ENCODE results near the gene ST3GAL6. TPM values are rescaled to one million over a fixed set of nuclear protein-coding genes. Genes with fewer than 3 reads are reported as not detected.

Gene ST3GAL6
- total RNA-seq, 1 donor from 2014 or later: 0.05 TPM

DNA sequence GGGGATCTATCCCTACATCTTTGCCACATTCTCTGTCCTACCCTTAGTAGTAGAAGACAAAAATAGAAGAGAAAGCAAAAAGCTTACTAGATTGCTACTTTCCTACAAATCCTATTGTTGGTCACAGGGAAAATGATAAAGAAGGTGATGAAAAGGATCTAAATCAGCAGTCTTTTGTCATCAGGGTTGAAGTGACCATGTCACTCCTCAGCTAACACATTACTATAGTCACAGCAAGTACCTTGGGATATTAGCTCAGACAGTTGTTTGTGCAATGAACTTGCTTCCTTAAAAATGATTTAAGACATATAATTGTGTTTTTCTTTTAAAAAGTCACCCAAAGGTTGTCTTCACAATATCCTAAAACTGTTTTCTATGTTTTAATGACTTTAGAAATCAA, 6.3 kb downstream of the ST3GAL6 start:
- intact Hi-C loops (cut with micrococcal nuclease): no loop called here
- Mint-ChIP-seq H3K27ac (no peak overlapping the region), H3K36me3 (ENCODE audit: low read depth) (no peaks in the 10 kb centered on the region), H3K27me3 (ENCODE audit: low read depth) (peaks cover 24% of the 10 kb centered on the region), H3K9me3 (no peaks in the 10 kb centered on the region), H3K4me1 (ENCODE audit: low read depth) (peaks cover 2% of the 10 kb centered on the region), H3K4me3 (ENCODE audit: low read depth) (no peak overlapping the region)
- DNase-seq (ENCODE audit: low spot score): no peak

DNA sequence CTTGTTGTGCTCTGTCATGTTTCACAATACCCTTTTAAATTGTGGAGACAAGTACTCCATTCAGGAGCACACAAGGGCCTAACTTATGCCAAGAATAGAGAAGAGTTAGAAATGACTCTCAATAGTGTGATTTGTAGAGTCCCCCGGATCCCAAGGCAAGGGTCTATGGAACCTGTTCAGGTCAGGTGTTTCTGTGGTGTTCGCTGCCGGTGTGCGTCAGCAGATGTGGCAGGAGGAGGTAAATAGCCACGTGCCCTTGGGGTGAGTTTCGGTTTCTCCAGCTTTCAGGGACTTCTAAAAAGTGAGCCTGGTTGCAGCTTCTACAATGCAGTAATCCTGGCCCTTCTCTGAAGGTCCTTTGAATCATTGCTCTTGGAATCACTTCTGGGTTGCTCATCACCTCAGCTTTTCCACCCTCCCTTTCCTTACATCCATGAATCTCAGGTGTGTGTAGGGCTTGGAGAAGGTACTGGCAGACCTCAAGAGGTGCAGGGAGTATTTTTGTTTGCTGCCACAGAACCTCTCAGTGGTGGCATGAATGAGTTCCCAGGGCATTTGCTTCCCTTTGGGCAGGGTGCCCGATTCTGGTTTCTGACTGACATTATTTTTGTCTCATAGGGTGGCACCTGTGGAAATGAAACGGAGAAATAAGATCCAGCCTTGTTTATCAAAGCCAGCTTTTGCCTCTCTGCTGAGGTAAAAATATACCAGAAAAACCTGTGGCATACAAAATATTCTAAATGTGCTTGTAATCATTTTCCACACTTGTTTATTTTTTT, 7.3 kb downstream of the ST3GAL6 start:
- Mint-ChIP-seq H3K36me3 (ENCODE audit: low read depth) (no peaks in the 10 kb centered on the region), H3K27me3 (ENCODE audit: low read depth) (peaks cover 24% of the 10 kb centered on the region), H3K4me3 (ENCODE audit: low read depth) (no peak overlapping the region), H3K4me1 (ENCODE audit: low read depth) (peaks cover 2% of the 10 kb centered on the region), H3K9me3 (no peaks in the 10 kb centered on the region), H3K27ac (no peak overlapping the region)
- intact Hi-C loops (cut with micrococcal nuclease): no loop called here
- DNase-seq (ENCODE audit: low spot score): no peak

DNA sequence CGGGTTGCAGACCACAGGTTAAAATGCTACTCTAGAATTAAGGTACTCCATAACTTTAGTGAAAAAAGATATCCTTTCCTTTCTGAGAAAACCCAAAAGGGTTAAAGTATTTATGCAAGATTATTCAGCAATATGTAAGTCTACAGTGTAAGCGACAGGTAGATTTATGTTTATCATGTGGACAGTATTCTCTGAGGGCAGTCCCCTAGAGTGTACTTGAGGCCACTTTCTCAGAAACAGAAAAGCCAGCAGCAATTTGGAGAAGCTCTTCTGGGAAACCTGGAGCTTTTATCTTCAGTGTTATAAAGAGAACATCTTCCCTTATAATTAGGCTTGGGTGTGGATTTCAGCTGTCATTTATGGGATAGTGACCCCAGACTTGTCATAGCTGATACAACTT, 8.9 kb downstream of the ST3GAL6 start:
- Mint-ChIP-seq H3K36me3 (ENCODE audit: low read depth) (no peaks in the 10 kb centered on the region), H3K9me3 (no peaks in the 10 kb centered on the region), H3K27ac (no peak overlapping the region), H3K27me3 (ENCODE audit: low read depth) (peaks cover 25% of the 10 kb centered on the region), H3K4me1 (ENCODE audit: low read depth) (peaks cover 2% of the 10 kb centered on the region), H3K4me3 (ENCODE audit: low read depth) (no peak overlapping the region)
- no peak for DNase-seq (ENCODE audit: low spot score)
- intact Hi-C loops (cut with micrococcal nuclease): no loop called here

DNA sequence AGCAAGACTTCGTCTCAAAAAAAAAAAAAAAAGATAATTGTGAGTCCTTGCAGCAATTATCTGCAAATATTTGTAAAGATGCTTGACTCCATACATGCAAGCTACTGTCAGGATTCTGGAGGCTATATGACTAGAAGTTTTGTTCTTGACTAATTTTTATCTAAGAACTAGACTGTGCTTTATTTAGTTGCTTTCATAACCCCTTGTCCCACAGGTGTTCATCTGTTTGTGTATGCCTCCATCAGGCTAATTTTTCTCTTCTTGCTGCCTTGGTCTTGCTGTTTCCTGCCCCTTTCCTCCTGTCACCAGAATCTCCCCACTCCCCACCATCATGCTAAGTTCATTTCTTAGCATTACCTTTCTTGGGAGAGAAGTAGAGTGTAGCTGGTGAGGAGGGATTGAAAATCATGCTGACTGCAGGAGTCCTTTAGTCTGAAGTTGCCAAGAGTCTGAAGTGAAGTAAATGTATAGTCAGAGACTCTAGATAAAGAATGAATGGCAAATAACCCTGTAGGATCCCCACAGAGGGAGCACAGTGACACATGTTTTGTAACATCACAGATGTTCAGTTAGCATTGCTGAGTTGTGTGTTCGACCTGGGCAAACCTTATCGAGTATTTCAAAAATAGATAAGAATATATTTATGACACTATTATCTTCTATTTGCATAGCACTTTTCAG, 12.5 kb downstream of the ST3GAL6 start:
- no peak for DNase-seq (ENCODE audit: low spot score)
- no peaks in the 10 kb centered on the region for H3K9me3 Mint-ChIP-seq
- peaks cover 15% of the 10 kb centered on the region for H3K27me3 Mint-ChIP-seq (ENCODE audit: low read depth)
- H3K36me3 Mint-ChIP-seq (ENCODE audit: low read depth): no peaks in the 10 kb centered on the region
- intact Hi-C loops (cut with micrococcal nuclease): no loop called here
- no peak overlapping the region for H3K4me3 Mint-ChIP-seq (ENCODE audit: low read depth)
- H3K4me1 Mint-ChIP-seq (ENCODE audit: low read depth): peaks cover 19% of the 10 kb centered on the region
- no peak overlapping the region for H3K27ac Mint-ChIP-seq

DNA sequence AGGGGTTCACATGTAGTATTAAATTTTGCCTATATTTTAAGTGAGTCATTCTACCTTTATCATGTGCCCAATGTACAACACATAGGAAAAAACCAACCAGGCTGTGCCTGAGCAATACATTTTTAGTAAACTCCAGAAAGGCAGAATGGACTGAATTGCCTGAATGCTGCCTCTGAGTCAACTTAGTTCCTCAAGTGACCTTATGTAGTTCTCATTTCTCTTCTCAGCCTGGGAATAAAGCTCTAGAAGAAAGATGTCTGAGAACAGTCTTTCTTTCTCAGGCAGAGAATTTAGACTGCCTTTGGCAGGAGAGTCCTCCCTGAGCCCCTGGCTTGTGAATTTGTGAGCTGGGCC, 13.0 kb downstream of the ST3GAL6 start:
- DNase-seq (ENCODE audit: low spot score): no peak
- Mint-ChIP-seq H3K4me1 (ENCODE audit: low read depth) (peaks cover 19% of the 10 kb centered on the region), H3K27me3 (ENCODE audit: low read depth) (peaks cover 11% of the 10 kb centered on the region), H3K36me3 (ENCODE audit: low read depth) (no peaks in the 10 kb centered on the region), H3K4me3 (ENCODE audit: low read depth) (no peak overlapping the region), H3K27ac (no peak overlapping the region), H3K9me3 (no peaks in the 10 kb centered on the region)
- intact Hi-C loops (cut with micrococcal nuclease): no loop called here

DNA sequence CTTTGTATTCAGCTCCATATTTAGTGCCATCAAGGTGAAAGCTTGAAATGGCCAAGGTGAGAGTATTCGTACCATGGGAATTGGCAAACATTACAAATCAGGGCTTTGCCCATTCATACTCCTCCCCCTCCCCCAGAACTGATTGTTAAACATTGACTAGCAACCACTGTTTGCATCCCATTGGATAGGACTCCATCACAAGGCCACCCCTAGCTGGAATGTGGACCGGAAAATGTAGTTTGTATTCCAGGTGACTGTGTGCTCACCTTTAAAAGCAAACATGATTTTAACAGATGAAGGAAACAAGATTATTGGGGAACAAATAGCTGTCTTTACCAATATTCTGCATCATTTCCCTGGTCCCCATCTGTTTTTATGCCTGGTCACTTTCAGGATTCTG, 14.1 kb downstream of the ST3GAL6 start:
- Mint-ChIP-seq H3K27me3 (ENCODE audit: low read depth) (peaks cover 9% of the 10 kb centered on the region), H3K27ac (no peak overlapping the region), H3K4me3 (ENCODE audit: low read depth) (no peak overlapping the region), H3K9me3 (no peaks in the 10 kb centered on the region), H3K4me1 (ENCODE audit: low read depth) (peaks cover 19% of the 10 kb centered on the region), H3K36me3 (ENCODE audit: low read depth) (no peaks in the 10 kb centered on the region)
- no peak for DNase-seq (ENCODE audit: low spot score)
- intact Hi-C loops (cut with micrococcal nuclease): no loop called here

DNA sequence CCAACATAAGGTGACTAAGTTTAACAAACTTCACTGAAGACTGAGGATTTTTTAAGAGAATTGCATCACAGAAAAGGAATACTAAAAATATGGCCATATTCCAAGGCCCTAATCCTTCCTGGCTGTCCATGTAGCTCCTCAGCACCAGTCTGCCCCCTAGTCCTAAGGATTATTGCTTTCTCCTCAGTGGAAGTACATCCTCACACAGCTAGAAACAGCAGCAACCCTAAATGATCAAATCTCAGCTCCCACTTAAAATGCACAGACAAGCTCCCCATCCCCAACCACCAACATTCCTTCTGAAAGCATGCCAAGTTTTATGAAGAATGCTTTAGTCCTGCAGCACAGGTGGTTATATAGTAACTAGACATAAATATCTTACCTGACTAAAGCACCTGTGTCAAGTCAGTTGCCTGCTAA, 14.7 kb downstream of the ST3GAL6 start:
- Mint-ChIP-seq H3K4me1 (ENCODE audit: low read depth) (peaks cover 19% of the 10 kb centered on the region), H3K36me3 (ENCODE audit: low read depth) (no peaks in the 10 kb centered on the region), H3K9me3 (no peaks in the 10 kb centered on the region), H3K27ac (no peak overlapping the region), H3K4me3 (ENCODE audit: low read depth) (no peak overlapping the region), H3K27me3 (ENCODE audit: low read depth) (peaks cover 9% of the 10 kb centered on the region)
- DNase-seq (ENCODE audit: low spot score): no peak
- intact Hi-C loops (cut with micrococcal nuclease): no loop called here

DNA sequence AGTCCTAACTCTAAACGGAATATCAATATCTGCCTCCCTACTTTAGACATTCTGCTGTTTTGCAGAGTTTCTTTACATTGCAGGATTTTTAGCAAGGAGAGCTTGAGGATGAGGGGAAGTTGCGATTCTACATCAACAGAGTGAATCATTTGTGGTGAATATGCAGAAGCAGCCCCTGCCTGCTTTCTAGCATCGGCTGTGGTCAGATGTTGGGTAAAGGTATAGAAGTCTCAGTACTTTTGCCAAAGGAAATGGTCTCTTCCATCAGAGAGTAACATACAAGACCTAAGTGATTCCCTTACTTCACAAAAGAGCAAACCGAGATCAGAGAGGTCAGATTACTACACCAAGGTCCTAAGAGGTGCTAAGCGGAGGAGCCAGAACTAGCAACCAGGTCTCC, 15.2 kb downstream of the ST3GAL6 start:
- Mint-ChIP-seq H3K27me3 (ENCODE audit: low read depth) (peaks cover 9% of the 10 kb centered on the region), H3K27ac (no peak overlapping the region), H3K36me3 (ENCODE audit: low read depth) (no peaks in the 10 kb centered on the region), H3K9me3 (no peaks in the 10 kb centered on the region), H3K4me1 (ENCODE audit: low read depth) (peaks cover 21% of the 10 kb centered on the region), H3K4me3 (ENCODE audit: low read depth) (no peak overlapping the region)
- no peak for DNase-seq (ENCODE audit: low spot score)
- intact Hi-C loops (cut with micrococcal nuclease): no loop called here

DNA sequence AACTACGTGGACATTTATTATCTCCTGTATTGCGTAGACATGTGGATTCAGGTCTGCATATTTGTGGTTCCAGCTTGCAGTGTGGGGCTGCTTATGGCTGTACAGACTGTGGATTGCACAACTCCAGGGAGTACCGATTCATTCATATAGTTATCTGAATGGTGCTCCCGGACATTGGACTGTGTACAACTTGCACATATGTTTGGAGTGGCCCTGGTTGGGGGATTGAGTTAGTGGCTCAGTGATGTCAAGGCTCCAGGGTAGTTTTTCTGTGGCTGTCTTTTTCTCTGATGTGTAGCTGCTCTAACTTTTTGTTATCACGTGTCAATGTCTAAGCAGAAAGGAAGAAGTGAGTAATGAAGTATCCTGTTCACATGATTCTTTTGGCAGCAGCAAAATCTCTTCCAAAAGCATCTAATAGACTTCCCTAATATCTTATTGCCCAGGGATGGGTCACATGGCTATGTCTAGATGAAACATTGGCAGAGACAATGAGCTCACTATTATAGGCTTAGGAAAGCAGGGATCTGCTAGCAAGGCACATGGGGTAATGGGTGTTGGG, 15.8 kb downstream of the ST3GAL6 start:
- no peak overlapping the region for H3K4me3 Mint-ChIP-seq (ENCODE audit: low read depth)
- no peaks in the 10 kb centered on the region for H3K9me3 Mint-ChIP-seq
- no peaks in the 10 kb centered on the region for H3K36me3 Mint-ChIP-seq (ENCODE audit: low read depth)
- peaks cover 21% of the 10 kb centered on the region for H3K4me1 Mint-ChIP-seq (ENCODE audit: low read depth)
- no peak overlapping the region for H3K27ac Mint-ChIP-seq
- DNase-seq (ENCODE audit: low spot score): no peak
- intact Hi-C loops (cut with micrococcal nuclease): no loop called here
- peaks cover 9% of the 10 kb centered on the region for H3K27me3 Mint-ChIP-seq (ENCODE audit: low read depth)

DNA sequence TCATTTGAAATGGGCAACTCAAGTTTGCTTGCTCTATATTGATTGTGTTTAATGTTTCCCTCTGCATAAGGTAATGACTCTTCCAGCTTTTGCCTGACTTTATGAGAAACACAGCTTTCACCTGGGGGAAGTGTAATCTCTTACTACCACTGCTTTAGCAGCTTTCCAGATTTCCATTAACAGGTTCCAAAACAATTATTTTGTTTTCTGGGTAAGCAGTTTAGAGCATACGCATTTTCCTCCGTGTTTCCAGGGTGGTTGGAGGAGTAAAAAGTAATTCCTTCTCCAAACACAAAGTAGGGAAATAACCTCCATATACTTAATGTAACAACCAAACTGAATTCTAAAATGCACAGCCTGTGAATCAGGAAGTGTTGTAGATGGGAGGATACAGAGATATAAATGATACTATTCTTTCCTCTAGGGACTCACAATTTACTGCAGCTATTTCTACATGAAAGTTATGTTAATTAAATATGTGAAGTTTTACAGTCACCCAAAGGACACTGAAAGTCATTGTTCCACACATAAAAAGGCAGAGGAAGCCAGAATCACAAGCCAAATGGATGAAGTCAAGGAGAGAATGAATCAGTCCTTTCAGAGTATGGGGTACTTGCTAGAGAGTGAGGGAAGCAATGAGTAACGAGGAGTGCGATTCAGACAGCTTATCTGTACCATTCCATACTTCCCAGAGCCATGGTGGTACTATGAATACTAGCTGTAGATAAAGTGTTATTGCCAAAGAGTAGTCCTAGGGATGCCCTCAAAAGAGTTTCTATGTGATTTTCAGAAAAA, 16.6 kb downstream of the ST3GAL6 start:
- intact Hi-C loops (cut with micrococcal nuclease): loop anchor here (10.0 kb wide), 2 partner anchors 185 to 845 kb away; partner anchors contain the start of gene CPOX
- Mint-ChIP-seq H3K36me3 (ENCODE audit: low read depth) (no peaks in the 10 kb centered on the region), H3K9me3 (no peaks in the 10 kb centered on the region), H3K4me3 (ENCODE audit: low read depth) (no peak overlapping the region), H3K27me3 (ENCODE audit: low read depth) (peaks cover 9% of the 10 kb centered on the region), H3K27ac (no peak overlapping the region), H3K4me1 (ENCODE audit: low read depth) (peaks cover 24% of the 10 kb centered on the region)
- DNase-seq (ENCODE audit: low spot score): no peak

DNA sequence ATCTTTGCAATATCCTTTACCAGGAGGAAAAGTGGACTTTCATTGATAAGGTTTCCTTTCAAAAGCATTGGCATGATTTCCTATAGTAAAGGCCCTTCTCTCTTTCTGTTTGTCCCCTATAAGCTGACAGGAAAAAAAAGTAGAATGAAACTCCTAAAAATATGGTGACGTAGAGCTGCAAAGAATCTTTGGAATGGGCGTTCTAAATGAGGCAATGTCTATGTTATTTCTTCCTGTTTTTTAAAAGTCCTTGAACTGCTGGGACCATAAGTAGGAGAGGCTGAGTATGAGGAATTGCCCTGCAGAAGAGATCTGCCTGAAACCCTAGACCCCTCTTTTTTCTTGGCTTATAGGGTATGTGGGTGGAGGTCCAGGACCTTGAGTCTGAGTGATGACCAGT, 17.2 kb downstream of the ST3GAL6 start:
- intact Hi-C loops (cut with micrococcal nuclease): loop anchor here (10.0 kb wide), 2 partner anchors 186 to 844 kb away; partner anchors contain the start of gene CPOX
- no peak overlapping the region for H3K4me3 Mint-ChIP-seq (ENCODE audit: low read depth)
- peaks cover 28% of the 10 kb centered on the region for H3K4me1 Mint-ChIP-seq (ENCODE audit: low read depth)
- H3K9me3 Mint-ChIP-seq: no peaks in the 10 kb centered on the region
- DNase-seq (ENCODE audit: low spot score): no peak
- peaks cover 9% of the 10 kb centered on the region for H3K27me3 Mint-ChIP-seq (ENCODE audit: low read depth)
- no peak overlapping the region for H3K27ac Mint-ChIP-seq
- no peaks in the 10 kb centered on the region for H3K36me3 Mint-ChIP-seq (ENCODE audit: low read depth)

DNA sequence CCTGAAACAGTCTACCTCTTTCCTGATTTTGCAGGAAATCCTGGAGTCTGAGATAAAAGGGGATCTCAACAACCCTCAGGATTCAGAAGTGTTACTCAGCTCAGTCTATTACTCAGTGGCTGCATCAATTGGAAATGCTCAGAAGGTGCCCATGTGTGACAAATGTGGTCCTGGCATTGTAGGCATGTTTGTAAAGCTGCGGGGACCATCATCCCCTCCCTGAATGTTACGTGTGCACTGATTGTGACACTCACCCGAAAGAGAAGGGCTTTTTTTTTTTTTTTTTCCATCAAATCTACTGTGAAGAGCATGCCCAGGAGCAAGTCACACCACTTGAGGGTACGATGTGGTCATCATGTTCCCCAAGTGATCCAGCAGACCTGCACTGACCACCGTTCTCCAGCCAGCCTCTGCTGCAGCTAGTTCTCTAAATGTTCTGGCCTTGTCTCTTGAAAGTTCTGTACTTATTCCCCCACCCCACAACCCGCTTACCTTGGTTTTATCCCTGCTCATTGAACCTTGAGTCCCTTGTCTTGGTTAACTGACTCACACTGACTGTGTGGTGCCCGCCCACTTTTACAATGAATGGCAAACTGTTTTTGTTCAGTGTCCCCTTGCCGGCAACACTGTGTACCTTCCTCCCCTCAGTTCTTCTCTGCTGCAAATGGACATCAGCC, 19.8 kb downstream of the ST3GAL6 start:
- peaks cover under 1% of the 10 kb centered on the region for H3K27me3 Mint-ChIP-seq (ENCODE audit: low read depth)
- intact Hi-C loops (cut with micrococcal nuclease): loop anchor here (10.0 kb wide), 2 partner anchors 188 to 842 kb away; partner anchors contain the start of gene CPOX
- DNase-seq (ENCODE audit: low spot score): no peak
- H3K4me1 Mint-ChIP-seq (ENCODE audit: low read depth): peaks cover 46% of the 10 kb centered on the region
- no peaks in the 10 kb centered on the region for H3K36me3 Mint-ChIP-seq (ENCODE audit: low read depth)
- H3K27ac Mint-ChIP-seq: no peak overlapping the region
- no peaks in the 10 kb centered on the region for H3K9me3 Mint-ChIP-seq
- H3K4me3 Mint-ChIP-seq (ENCODE audit: low read depth): no peak overlapping the region

Data from activated T-helper 2 cell treated with anti-CD3 and anti-CD28 coated beads, Interferon-gamma antibody, Interleukin-2, Interleukin-4, amounts not matched to agents 10 μg/mL and 5 μg/mL and 100 μg/mL, durations not matched to agents 14 hours and 24 hours and 36 hours (primary cell).